Liver (tissue), 9 donors: ENCODE measurements around the gene FALEC. TPM values are rescaled to one million over a fixed set of nuclear protein-coding genes. Genes with fewer than 3 reads are reported as not detected.

ENCODE experiments used
- DNase-seq: peaks from one replicate; pipeline ENCODE4 v3.0.0-alpha.2; 2017; ENCODE audit warnings: low spot score
- H3K27ac ChIP-seq, 2 donors: one replicate each; pipeline ENCODE4 v1.7.0; 2013; ENCODE audit warnings: inconsistent platforms in 2 of 2, low read length in 2 of 2, control low read depth in 1 of 2, low read depth in 1 of 2, mild to moderate bottlenecking in 1 of 2
- H3K27me3 ChIP-seq, 4 donors: one replicate each; pipeline versions ENCODE4 v1.6.1 to v1.7.0; 2013; ENCODE audit warnings: low read length in 3 of 4, inconsistent platforms in 1 of 4, mild to moderate bottlenecking in 1 of 4, moderate library complexity in 1 of 4; ENCODE audit not compliant: control insufficient read depth in 4 of 4, insufficient read depth in 4 of 4
- H3K36me3 ChIP-seq, 4 donors: one replicate each; pipeline versions ENCODE4 v1.6.1 to v1.7.0; 2013; ENCODE audit warnings: low read length in 3 of 4, mild to moderate bottlenecking in 3 of 4, low read depth in 1 of 4, moderate library complexity in 1 of 4; ENCODE audit not compliant: control insufficient read depth in 4 of 4, insufficient read depth in 3 of 4
- H3K4me1 ChIP-seq, 4 donors: one replicate each; pipeline versions ENCODE4 v1.6.1 to v1.7.0; 2013; ENCODE audit warnings: low read length in 3 of 4, mild to moderate bottlenecking in 3 of 4, moderate library complexity in 1 of 4; ENCODE audit not compliant: control insufficient read depth in 4 of 4, insufficient read depth in 4 of 4
- H3K4me3 ChIP-seq, 3 donors: one replicate each; pipeline versions ENCODE4 v1.6.1 to v1.7.0; 2013; ENCODE audit warnings: low read length in 3 of 3, control low read depth in 1 of 3, low read depth in 1 of 3, mild to moderate bottlenecking in 1 of 3
- H3K9ac ChIP-seq, 2 donors: one replicate each; pipeline ENCODE4 v1.7.0; 2013; ENCODE audit warnings: low read length in 2 of 2, mild to moderate bottlenecking in 2 of 2, moderate library complexity in 2 of 2, control low read depth in 1 of 2, low read depth in 1 of 2
- H3K9me3 ChIP-seq, 4 donors: one replicate each; pipeline versions ENCODE4 v1.6.1 to v1.7.0; 2013; ENCODE audit warnings: low read length in 3 of 4; ENCODE audit not compliant: control insufficient read depth in 4 of 4
- FOXA1 ChIP-seq: IDR thresholded peaks from 2 replicates; pipeline ENCODE4 v1.6.1; 2016; ENCODE audit warnings: antibody characterized with exemption
- FOXA2 ChIP-seq: IDR thresholded peaks from 2 replicates; pipeline ENCODE4 v1.6.1; 2016; ENCODE audit warnings: antibody characterized with exemption
- GABPA ChIP-seq, 2 donors: IDR thresholded peaks in 1 of 2; conservative IDR thresholded peaks in 1 of 2; 2 replicates each; pipeline ENCODE4 v1.6.1; 2016; ENCODE audit warnings: antibody characterized with exemption in 2 of 2, mild to moderate bottlenecking in 1 of 2, moderate library complexity in 1 of 2
- HNF4G ChIP-seq: IDR thresholded peaks from 2 replicates; pipeline ENCODE4 v1.6.1; 2016; ENCODE audit warnings: antibody characterized with exemption
- MAX ChIP-seq: IDR thresholded peaks from 2 replicates; pipeline ENCODE4 v1.6.1; 2016; ENCODE audit warnings: antibody characterized with exemption
- NR2F2 ChIP-seq: IDR thresholded peaks from 2 replicates; pipeline ENCODE4 v1.6.1; 2016; ENCODE audit warnings: antibody characterized with exemption
- RXRA ChIP-seq, 2 donors: IDR thresholded peaks; 2 replicates each; pipeline ENCODE4 v1.6.1; 2017 to 2018; ENCODE audit warnings: antibody characterized with exemption in 2 of 2, mild to moderate bottlenecking in 1 of 2
- SP1 ChIP-seq: IDR thresholded peaks from 2 replicates; pipeline ENCODE4 v1.6.1; 2018; ENCODE audit warnings: antibody characterized with exemption, mild to moderate bottlenecking
- TAF1 ChIP-seq: conservative IDR thresholded peaks from 2 replicates; pipeline ENCODE4 v1.6.1; 2016; ENCODE audit warnings: antibody characterized with exemption, mild to moderate bottlenecking
- YY1 ChIP-seq: IDR thresholded peaks from 2 replicates; pipeline ENCODE4 v1.6.1; 2016; ENCODE audit warnings: antibody characterized with exemption, mild to moderate bottlenecking
- WGBS: extraction: QIAGEN DNeasy Blood & Tissue Kit; methylation state at CpG from one replicate; pipeline ENCODE4 v1.1.7; 2013; 5-methylcytosine and 5-hydroxymethylcytosine counted together
- polyA plus RNA-seq, 2 donors: library from polyadenylated mRNA; stranded (reverse) in 1 of 2; unstranded in 1 of 2; fragments of 200-250 nt in 1 of 2; fragments of >200 nt in 1 of 2; fragmentation: Nextera tagmentation in 1 of 2; extraction: Ambion mirVana in 1 of 2; gene quantifications; one replicate each; pipeline versions ENCODE4 v1.2.1 to v1.2.3, GENCODE V29; 2013 to 2015
- total RNA-seq, 2 donors: library from RNA; depleted of rRNA; stranded (reverse); fragments of >200 nt; gene quantifications; one replicate each; pipeline ENCODE4 v1.2.3, GENCODE V29; 2014
- TF ChIP-seq, protein P1 (sequence below): fragments of 150-350 bp; IDR thresholded peaks from 2 replicates; pipeline ENCODE4 v1.5.1; 2017; ENCODE audit warnings: improper control_type of control experiment, low read depth, low read length; ENCODE audit not compliant: missing input control
- TF ChIP-seq, protein P2 (sequence below): IDR thresholded peaks from 2 replicates; pipeline ENCODE4 v1.6.1; 2016; ENCODE audit warnings: antibody characterized with exemption
- TF ChIP-seq, protein P3 (sequence below): IDR thresholded peaks from 2 replicates; pipeline ENCODE4 v1.6.1; 2016; ENCODE audit warnings: antibody characterized with exemption, mild to moderate bottlenecking
- donor health status: healthy.
- donor health status: healthy.
- donor health status: healthy.
- donor health status: healthy.
- donor health status: healthy.

Gene FALEC
- total and polyA plus RNA-seq, 4 donors, result not detected

GRCh38 chr1:150512846-150513245 lies 2.7 kb upstream of the FALEC start:
- no peak overlapping the region for H3K9ac ChIP-seq
- H3K4me1 ChIP-seq, result peaks cover 2 to 17% (median 9%) of the 10 kb centered on the region in 4 donors
- 85% methylated on average over 2 of the region's 2 CpGs for WGBS
- TF ChIP-seq SP1 (no peak), GABPA (IDR thresholded peaks at IDR 0.05 in 1 of 2, conservative IDR thresholded peaks at IDR 0.05 in 1 of 2) (no peak), TAF1 (no peak), FOXA2 (no peak), RXRA (IDR thresholded peaks at IDR 0.05) (no peak), HNF4G (no peak)
- TF ChIP-seq, protein P1, sequence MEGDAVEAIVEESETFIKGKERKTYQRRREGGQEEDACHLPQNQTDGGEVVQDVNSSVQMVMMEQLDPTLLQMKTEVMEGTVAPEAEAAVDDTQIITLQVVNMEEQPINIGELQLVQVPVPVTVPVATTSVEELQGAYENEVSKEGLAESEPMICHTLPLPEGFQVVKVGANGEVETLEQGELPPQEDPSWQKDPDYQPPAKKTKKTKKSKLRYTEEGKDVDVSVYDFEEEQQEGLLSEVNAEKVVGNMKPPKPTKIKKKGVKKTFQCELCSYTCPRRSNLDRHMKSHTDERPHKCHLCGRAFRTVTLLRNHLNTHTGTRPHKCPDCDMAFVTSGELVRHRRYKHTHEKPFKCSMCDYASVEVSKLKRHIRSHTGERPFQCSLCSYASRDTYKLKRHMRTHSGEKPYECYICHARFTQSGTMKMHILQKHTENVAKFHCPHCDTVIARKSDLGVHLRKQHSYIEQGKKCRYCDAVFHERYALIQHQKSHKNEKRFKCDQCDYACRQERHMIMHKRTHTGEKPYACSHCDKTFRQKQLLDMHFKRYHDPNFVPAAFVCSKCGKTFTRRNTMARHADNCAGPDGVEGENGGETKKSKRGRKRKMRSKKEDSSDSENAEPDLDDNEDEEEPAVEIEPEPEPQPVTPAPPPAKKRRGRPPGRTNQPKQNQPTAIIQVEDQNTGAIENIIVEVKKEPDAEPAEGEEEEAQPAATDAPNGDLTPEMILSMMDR, result no peak
- no peak overlapping the region for H3K4me3 ChIP-seq
- no peaks in the 10 kb centered on the region for H3K9me3 ChIP-seq
- H3K27ac ChIP-seq, result no peak overlapping the region
- H3K36me3 ChIP-seq, result peaks cover 0 to 3% (median 1%) of the 10 kb centered on the region in 4 donors
- no peaks in the 10 kb centered on the region for H3K27me3 ChIP-seq
- no peak for DNase-seq

DNA sequence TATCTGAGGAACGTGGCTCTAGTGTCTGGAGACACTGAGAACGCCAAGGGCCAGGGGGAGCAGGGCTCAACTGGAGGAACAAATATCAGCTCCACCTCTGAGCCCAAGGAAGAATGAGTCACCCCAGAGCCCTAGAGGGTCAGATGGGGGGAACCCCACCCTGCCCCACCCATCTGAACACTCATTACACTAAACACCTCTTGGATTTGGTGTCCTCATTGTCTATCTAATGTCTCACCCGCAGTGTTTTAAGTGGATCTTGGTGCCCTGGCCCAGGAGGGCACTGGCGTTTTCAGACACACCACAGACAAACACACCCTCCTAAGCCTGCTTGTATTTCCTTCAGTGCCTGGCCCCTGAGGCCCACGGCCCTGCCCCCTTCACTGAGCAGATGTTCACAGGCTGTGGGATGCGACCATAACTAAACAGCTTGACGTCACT lies 2.2 kb upstream of the FALEC start:
- no peaks in the 10 kb centered on the region for H3K27me3 ChIP-seq
- H3K9ac ChIP-seq, result no peak overlapping the region
- no peak for TF ChIP-seq RXRA (IDR thresholded peaks at IDR 0.05)
- TF ChIP-seq YY1, result no peak
- no peak for TF ChIP-seq MAX
- TF ChIP-seq GABPA (IDR thresholded peaks at IDR 0.05 in 1 of 2, conservative IDR thresholded peaks at IDR 0.05 in 1 of 2), result no peak
- TF ChIP-seq, protein P2, sequence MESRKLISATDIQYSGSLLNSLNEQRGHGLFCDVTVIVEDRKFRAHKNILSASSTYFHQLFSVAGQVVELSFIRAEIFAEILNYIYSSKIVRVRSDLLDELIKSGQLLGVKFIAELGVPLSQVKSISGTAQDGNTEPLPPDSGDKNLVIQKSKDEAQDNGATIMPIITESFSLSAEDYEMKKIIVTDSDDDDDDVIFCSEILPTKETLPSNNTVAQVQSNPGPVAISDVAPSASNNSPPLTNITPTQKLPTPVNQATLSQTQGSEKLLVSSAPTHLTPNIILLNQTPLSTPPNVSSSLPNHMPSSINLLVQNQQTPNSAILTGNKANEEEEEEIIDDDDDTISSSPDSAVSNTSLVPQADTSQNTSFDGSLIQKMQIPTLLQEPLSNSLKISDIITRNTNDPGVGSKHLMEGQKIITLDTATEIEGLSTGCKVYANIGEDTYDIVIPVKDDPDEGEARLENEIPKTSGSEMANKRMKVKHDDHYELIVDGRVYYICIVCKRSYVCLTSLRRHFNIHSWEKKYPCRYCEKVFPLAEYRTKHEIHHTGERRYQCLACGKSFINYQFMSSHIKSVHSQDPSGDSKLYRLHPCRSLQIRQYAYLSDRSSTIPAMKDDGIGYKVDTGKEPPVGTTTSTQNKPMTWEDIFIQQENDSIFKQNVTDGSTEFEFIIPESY, result no peak
- TF ChIP-seq, protein P3, sequence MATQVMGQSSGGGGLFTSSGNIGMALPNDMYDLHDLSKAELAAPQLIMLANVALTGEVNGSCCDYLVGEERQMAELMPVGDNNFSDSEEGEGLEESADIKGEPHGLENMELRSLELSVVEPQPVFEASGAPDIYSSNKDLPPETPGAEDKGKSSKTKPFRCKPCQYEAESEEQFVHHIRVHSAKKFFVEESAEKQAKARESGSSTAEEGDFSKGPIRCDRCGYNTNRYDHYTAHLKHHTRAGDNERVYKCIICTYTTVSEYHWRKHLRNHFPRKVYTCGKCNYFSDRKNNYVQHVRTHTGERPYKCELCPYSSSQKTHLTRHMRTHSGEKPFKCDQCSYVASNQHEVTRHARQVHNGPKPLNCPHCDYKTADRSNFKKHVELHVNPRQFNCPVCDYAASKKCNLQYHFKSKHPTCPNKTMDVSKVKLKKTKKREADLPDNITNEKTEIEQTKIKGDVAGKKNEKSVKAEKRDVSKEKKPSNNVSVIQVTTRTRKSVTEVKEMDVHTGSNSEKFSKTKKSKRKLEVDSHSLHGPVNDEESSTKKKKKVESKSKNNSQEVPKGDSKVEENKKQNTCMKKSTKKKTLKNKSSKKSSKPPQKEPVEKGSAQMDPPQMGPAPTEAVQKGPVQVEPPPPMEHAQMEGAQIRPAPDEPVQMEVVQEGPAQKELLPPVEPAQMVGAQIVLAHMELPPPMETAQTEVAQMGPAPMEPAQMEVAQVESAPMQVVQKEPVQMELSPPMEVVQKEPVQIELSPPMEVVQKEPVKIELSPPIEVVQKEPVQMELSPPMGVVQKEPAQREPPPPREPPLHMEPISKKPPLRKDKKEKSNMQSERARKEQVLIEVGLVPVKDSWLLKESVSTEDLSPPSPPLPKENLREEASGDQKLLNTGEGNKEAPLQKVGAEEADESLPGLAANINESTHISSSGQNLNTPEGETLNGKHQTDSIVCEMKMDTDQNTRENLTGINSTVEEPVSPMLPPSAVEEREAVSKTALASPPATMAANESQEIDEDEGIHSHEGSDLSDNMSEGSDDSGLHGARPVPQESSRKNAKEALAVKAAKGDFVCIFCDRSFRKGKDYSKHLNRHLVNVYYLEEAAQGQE, result no peak
- TF ChIP-seq TAF1, result no peak
- TF ChIP-seq FOXA1, result no peak
- TF ChIP-seq NR2F2, result no peak
- no peak for TF ChIP-seq FOXA2
- peaks cover 0 to 3% (median 0%) of the 10 kb centered on the region in 4 donors for H3K36me3 ChIP-seq
- no peak overlapping the region for H3K4me3 ChIP-seq
- no peak for DNase-seq
- 88% methylated on average over 7 of the region's 7 CpGs for WGBS
- no peak overlapping the region for H3K27ac ChIP-seq
- H3K9me3 ChIP-seq, result no peaks in the 10 kb centered on the region
- H3K4me1 ChIP-seq, result peaks cover 2 to 17% (median 9%) of the 10 kb centered on the region in 4 donors
